Stomach (tissue), 4 donors: ENCODE measurements around the gene TDG.

Experiments
- CTCF ChIP-seq, 7 experiments: fragments of 450-650 bp in 4 of 7; fragments of 200-600 bp in 3 of 7; sonication (generic) in 3 of 7; IDR thresholded peaks; one replicate each; pipeline ENCODE4 v1.5.1; 2016 to 2019; ENCODE audit warnings: antibody characterized with exemption in 7 of 7, control low read depth in 2 of 7, mild to moderate bottlenecking in 1 of 7
- POLR2A ChIP-seq, 4 donors: fragments of 450-650 bp; IDR thresholded peaks; one replicate each; pipeline ENCODE4 v1.6.1; 2016; ENCODE audit warnings: antibody characterized with exemption in 4 of 4, control low read depth in 2 of 4, mild to moderate bottlenecking in 1 of 4, moderate library complexity in 1 of 4
- POLR2AphosphoS5 ChIP-seq, 3 donors: sonication (generic); formaldehyde crosslinking; IDR thresholded peaks; one replicate each; pipeline ENCODE4 v1.6.1; 2016; ENCODE audit warnings: antibody characterized with exemption in 3 of 3

- TF ChIP-seq POLR2AphosphoS5 (IDR thresholded peaks at IDR 0.05) (no peak), CTCF (IDR thresholded peaks at IDR 0.05) (no peak), POLR2A (IDR thresholded peaks at IDR 0.05) (no peak)
Observed at GRCh38 chr12:103962493-103962892, 3.2 kb upstream of the TDG start.
